Prostate gland (tissue), 2 donors: ENCODE data around the gene CCDC134.

Source experiments
- POLR2A ChIP-seq: fragments of 450-650 bp; IDR thresholded peaks from one replicate; pipeline ENCODE4 v1.6.1; 2016; ENCODE audit warnings: antibody characterized with exemption, mild to moderate bottlenecking
- POLR2AphosphoS5 ChIP-seq: sonication (generic); formaldehyde crosslinking; IDR thresholded peaks from one replicate; pipeline ENCODE4 v1.6.1; 2017; ENCODE audit warnings: antibody characterized with exemption
- TF ChIP-seq, protein P1 (sequence below), 4 experiments: fragments of 200-600 bp in 2 of 4; fragments of 450-650 bp in 2 of 4; sonication (generic) in 2 of 4; IDR thresholded peaks; 1 replicate in 3 of 4; 2 replicates in 1 of 4; pipeline ENCODE4 v1.5.1; 2016 to 2019; ENCODE audit warnings: antibody characterized with exemption in 4 of 4, mild to moderate bottlenecking in 2 of 4, moderate library complexity in 2 of 4

GRCh38 chr22:41813726-41814410, 13.4 kb downstream of the CCDC134 start:
- no peak for TF ChIP-seq POLR2A
- TF ChIP-seq, protein P1, sequence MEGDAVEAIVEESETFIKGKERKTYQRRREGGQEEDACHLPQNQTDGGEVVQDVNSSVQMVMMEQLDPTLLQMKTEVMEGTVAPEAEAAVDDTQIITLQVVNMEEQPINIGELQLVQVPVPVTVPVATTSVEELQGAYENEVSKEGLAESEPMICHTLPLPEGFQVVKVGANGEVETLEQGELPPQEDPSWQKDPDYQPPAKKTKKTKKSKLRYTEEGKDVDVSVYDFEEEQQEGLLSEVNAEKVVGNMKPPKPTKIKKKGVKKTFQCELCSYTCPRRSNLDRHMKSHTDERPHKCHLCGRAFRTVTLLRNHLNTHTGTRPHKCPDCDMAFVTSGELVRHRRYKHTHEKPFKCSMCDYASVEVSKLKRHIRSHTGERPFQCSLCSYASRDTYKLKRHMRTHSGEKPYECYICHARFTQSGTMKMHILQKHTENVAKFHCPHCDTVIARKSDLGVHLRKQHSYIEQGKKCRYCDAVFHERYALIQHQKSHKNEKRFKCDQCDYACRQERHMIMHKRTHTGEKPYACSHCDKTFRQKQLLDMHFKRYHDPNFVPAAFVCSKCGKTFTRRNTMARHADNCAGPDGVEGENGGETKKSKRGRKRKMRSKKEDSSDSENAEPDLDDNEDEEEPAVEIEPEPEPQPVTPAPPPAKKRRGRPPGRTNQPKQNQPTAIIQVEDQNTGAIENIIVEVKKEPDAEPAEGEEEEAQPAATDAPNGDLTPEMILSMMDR (IDR thresholded peaks at IDR 0.05): no peak
- no peak for TF ChIP-seq POLR2AphosphoS5
